Astrocyte (in vitro differentiated cells and primary cell): ENCODE data around the gene IFITM5.

ENCODE experiments used
- EZH2 ChIP-seq: IDR thresholded peaks from 2 replicates; pipeline ENCODE4 v1.6.1; 2012; ENCODE audit warnings: mild to moderate bottlenecking, low read length, inconsistent platforms; ENCODE audit not compliant: insufficient read depth
- TF ChIP-seq, protein P1 (sequence below): IDR thresholded peaks from 2 replicates; pipeline ENCODE4 v1.5.1; 2011; ENCODE audit warnings: low read depth, mild to moderate bottlenecking, inconsistent platforms, low read length, moderate library complexity; ENCODE audit not compliant: insufficient read depth

DNA sequence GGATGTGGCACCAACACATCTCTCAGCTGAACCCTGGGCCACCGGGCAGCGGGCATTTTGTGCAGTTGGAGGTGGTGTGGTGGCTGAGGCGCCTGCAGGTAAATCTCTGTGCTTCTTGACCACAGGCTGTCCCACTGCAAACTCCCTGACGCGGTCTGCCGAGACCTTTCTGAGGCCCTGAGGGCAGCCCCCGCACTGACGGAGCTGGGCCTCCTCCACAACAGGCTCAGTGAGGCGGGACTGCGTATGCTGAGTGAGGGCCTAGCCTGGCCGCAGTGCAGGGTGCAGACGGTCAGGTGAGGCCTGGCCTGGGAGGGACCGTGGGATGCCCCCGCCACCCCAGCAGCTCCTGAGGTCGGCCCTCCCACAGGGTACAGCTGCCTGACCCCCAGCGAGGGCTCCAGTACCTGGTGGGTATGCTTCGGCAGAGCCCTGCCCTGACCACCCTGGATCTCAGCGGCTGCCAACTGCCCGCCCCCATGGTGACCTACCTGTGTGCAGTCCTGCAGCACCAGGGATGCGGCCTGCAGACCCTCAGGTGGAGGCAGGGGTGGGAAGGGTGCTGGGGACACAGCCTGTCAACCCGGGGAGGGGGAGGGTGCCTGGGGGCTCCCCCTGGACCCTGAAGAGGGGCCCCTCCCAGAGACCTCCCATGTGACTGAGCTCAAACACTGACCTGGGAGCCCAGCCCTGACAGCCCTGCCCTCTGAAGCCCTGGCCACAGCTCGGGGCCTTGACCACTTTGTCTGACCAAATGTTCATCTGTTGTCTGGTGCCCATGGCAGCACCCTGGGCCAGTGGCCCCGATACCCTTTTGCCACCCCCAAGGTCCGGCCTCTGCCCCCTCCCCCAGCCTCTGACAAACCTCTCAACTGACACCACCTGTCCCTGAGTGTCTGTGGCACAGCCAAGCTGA lies 15.0 kb downstream of the IFITM5 start:
- TF ChIP-seq, protein P1, sequence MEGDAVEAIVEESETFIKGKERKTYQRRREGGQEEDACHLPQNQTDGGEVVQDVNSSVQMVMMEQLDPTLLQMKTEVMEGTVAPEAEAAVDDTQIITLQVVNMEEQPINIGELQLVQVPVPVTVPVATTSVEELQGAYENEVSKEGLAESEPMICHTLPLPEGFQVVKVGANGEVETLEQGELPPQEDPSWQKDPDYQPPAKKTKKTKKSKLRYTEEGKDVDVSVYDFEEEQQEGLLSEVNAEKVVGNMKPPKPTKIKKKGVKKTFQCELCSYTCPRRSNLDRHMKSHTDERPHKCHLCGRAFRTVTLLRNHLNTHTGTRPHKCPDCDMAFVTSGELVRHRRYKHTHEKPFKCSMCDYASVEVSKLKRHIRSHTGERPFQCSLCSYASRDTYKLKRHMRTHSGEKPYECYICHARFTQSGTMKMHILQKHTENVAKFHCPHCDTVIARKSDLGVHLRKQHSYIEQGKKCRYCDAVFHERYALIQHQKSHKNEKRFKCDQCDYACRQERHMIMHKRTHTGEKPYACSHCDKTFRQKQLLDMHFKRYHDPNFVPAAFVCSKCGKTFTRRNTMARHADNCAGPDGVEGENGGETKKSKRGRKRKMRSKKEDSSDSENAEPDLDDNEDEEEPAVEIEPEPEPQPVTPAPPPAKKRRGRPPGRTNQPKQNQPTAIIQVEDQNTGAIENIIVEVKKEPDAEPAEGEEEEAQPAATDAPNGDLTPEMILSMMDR: no peak
- TF ChIP-seq EZH2: no peak
